AG09309 (cell line): ENCODE measurements around the gene TBC1D1.

Source experiments
- DNase-seq: peaks from one replicate; pipeline ENCODE4 v3.0.0-alpha.2; 2010; ENCODE audit warnings: low read depth
- H3K4me3 ChIP-seq: 2 replicates; pipeline ENCODE4 v1.5.1; 2011; ENCODE audit warnings: mild to moderate bottlenecking, low read depth, low read length, moderate library complexity; ENCODE audit not compliant: control insufficient read depth
- TF ChIP-seq, protein P1 (sequence below): IDR thresholded peaks from 2 replicates; pipeline ENCODE4 v1.5.1; 2011; ENCODE audit warnings: mild to moderate bottlenecking, low read depth, low read length, inconsistent platforms; ENCODE audit not compliant: insufficient read depth, control insufficient read depth; ENCODE audit errors: missing control alignments

TBC1D1 gene

DNA sequence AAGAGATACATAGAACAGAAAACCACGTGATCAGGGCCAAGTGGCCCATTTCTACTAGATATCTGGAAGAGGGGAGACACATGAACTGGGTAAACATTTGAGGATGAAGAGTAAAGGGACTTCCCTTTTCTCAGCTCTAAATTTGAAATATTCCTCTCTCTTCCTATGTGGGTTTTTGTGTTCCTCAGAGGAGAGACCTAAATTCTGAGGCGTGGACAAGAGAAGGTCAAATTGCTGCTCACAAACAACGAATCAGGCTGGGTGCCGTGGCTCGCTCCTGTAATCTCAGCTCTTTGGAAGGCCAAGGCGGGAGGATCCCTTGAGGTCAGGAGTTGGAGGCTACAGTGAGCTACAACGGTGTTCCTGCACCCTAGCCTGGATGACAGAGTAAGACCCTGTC is 285.3 kb downstream of the TBC1D1 start:
- no peak for DNase-seq
- H3K4me3 ChIP-seq: no peak overlapping the region
- TF ChIP-seq, protein P1, sequence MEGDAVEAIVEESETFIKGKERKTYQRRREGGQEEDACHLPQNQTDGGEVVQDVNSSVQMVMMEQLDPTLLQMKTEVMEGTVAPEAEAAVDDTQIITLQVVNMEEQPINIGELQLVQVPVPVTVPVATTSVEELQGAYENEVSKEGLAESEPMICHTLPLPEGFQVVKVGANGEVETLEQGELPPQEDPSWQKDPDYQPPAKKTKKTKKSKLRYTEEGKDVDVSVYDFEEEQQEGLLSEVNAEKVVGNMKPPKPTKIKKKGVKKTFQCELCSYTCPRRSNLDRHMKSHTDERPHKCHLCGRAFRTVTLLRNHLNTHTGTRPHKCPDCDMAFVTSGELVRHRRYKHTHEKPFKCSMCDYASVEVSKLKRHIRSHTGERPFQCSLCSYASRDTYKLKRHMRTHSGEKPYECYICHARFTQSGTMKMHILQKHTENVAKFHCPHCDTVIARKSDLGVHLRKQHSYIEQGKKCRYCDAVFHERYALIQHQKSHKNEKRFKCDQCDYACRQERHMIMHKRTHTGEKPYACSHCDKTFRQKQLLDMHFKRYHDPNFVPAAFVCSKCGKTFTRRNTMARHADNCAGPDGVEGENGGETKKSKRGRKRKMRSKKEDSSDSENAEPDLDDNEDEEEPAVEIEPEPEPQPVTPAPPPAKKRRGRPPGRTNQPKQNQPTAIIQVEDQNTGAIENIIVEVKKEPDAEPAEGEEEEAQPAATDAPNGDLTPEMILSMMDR: no peak

DNA sequence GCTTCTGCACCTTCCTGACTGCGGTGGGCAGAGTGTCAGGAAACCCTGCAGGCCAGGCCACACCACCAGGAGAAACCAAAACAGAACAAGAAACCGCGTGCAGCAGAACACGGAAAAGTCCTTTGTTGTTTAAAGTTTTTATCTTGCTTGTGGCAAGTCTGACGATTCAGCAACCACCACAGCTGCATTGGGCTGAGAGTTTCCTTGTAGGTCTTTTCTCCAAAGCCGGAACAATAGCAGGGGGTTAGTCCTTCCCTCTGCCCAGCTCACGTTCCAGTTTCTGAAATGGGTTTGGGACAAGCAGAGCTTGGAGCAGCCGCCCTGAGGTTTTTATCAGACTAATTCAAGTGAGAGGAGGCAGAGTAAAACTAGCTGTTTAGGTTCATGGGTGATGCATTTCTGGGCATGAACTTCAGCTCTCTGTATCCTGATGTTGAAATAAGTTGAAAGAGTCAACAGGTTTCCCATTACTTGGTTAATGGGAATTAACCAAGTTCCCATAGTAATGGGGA is 286.2 kb downstream of the TBC1D1 start:
- no peak for DNase-seq
- TF ChIP-seq, protein P1: no peak

DNA sequence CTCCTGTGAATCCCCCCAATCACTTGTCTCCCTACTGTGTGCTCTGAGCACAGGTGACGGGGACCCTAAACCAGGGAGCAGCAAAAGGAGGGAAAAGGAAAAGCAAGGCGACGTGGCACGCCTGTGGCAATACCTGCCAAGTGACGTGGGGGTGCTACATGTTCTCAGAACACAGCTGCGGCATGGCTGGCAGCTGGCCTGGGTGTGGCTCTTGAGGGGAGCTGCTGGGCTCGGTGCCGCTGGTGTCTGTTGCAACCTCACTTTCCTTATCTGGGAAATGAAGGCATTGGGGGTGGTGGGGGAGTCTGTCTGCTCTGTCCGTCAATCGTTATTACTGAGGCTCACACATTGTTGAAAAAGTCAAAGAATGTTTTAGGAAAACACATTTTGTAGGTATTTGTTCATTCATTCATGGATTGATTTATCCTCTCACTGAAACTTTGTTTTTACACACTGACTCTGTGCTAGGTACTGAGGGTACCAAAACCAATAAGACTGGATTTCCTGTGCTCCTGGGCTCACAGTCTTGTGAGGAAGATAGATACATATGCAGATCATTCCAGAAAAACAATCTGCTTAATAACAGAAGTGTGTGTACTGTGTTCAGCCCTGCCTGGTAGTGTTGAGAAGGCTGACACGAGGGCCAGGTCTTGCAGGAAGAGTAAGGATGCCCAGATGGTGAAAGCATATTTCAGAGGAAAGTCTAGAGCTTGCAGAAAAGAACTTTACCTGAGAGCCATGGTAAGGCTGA is 286.9 kb downstream of the TBC1D1 start:
- DNase-seq: no peak
- TF ChIP-seq, protein P1: no peak
- no peak overlapping the region for H3K4me3 ChIP-seq

More for the DNA sequence above, 286.2 kb downstream of the TBC1D1 start:
- no peak overlapping the region for H3K4me3 ChIP-seq

DNA sequence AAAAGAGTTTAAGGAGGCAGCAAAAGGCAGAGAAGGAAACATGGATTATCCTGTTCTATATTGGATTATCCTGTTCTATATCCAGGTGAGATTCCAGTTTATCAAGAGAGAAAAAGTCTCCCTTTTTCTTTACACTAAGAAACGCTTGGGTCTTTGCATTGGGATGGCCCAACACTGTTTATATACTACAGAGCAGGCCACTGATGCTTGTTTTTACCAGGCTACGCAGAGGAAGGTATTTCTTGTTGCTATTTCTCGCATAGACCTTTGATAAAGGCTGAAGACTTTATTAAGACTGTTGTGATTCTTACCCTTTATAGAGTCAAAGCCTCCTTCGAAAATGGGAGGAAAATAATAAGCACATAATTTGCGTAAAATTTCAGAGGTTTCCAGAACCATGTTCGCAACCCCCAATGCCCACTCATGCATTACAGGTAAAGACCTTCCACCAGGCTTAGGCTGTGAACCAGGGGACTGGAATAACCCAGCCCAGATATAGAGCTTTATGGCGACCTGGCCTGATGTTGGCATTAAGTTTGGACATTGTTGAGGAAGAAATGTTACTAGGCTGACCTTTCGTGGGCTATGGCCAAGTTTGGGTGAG is 287.6 kb downstream of the TBC1D1 start:
- TF ChIP-seq, protein P1: no peak
- H3K4me3 ChIP-seq: no peak overlapping the region
- no peak for DNase-seq

DNA sequence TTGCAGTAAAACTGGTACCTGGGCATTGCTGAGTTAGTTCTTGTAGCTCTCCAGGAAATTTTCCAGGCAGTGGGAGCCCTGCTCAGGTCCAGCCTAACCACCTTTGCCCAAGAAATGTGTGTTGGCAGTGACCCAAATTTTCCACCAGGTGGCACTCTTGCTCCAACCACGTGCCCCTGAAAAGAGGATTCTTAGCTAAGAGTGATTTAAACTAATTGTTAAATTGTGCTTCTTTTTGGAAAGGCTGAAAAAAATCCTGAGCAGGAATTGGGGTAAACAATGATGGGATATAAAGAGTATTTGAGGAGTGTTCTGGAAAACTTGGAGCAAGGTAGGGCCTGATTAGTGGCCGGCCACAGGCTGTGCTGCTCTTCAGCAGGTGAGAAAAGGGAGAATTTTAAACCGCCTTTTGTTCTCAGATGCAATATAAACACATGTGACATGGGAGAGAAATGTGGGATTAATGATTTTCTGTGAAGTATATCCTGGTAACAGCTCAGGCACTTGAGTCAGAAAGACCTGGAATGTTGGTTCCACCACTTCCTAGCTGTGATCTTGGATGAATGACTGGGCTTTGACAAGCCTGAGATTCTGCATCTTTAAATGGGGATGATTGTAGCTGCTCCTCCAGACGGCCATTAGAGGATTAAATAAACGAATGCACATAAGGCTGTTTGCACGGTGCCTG is 288.9 kb downstream of the TBC1D1 start:
- no peak for DNase-seq
- no peak overlapping the region for H3K4me3 ChIP-seq
- TF ChIP-seq, protein P1: peak; percentile 91

DNA sequence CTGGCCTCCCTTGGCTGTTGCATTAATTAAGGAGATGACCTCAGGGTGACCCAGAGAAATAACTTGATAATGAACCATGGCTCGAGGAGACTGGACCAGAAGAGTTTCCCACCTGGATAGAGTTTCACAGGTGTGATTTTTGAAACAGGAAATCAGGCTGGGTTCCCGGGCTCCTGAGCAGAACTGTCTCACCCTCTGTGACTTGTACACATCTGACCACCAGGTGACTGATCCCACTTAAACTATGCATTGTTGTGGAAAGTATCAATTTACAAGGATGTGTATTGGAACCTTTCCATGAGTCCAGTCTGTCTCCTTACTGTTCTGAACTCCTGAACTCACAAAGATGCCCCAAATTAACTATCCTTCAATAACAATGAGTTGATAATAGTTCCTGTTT is 289.6 kb downstream of the TBC1D1 start:
- TF ChIP-seq, protein P1: no peak
- DNase-seq: no peak
- no peak overlapping the region for H3K4me3 ChIP-seq
